Pulmonary artery endothelial cell (primary cell): ENCODE data around the gene IL5RA. TPM values are rescaled to one million over a fixed set of nuclear protein-coding genes. Genes with fewer than 3 reads are reported as not detected.

ENCODE experiments used
- DNase-seq: peaks from one replicate; pipeline ENCODE4 v3.0.0-alpha.2; 2011; ENCODE audit warnings: low read depth, low spot score
- total RNA-seq: library from RNA; depleted of rRNA; stranded (reverse); fragments of >200 nt; gene quantifications from 2 replicates; pipeline ENCODE4 v1.2.3, GENCODE V29; 2014

The IL5RA gene
- total RNA-seq, 1 donor from 2014 or later = not detected

DNA sequence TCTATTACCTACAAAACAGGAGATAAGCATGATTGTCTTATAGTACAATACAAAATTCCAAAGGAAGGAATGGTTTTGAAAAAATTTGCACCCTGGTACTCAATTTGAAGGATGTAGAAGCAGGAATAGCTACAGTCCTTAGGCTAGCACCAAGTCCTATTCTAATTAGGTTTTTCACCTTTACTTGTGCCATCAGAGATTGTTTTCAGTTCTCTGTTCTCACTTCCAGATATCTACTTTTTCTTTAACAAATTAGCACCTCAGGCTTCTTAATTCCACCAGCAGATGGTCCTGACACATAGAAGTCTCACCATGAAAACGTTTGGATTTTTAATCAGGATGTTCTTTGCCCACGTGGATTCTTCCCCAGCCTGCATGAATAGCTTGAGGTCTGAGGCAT, 43.8 kb downstream of the IL5RA start:
- no peak for DNase-seq

DNA sequence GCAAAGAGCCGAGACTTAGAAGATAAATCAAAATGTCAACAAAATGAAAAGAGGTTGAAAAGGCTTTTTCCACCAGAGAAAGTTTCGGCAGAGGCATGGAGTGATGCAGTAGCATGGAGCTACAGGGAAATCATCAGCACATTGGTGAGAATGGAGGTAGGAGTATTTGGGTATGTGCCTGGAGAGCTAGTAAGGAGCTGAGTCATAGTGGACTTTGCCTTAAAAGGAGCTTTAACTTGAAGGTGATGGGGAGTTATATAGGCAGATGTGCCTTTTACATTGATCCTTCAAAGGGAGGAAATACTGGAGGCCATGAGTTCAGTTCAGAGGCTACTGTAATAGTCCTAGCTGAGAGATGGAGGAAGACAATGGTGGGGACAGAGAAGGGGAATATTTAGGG, 44.3 kb downstream of the IL5RA start:
- DNase-seq = no peak

- no peak for DNase-seq
These were observed 45.9 kb downstream of the IL5RA start for GRCh38 chr3:3064297-3064696.

DNA sequence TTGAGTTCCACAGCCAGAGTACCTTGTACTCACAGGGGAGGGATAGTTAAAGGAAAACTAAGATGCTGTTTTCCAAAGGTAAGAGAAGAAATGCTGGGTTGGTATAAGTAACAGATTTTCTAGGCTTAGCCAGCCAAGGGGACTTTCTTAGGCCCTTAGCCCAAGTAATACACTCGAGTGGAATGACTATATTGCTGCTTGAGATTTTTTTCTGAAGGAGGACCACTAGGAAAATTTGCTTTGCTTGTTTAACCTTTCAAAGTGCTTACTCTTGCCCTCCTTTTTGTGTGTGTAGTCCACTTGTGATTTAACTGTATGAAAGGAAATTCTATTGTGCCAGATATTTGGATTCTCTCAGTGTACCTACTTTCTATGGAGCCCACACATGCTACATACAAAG, 50.5 kb downstream of the IL5RA start:
- DNase-seq = no peak

- DNase-seq = no peak
These were observed 56.2 kb downstream of the IL5RA start for GRCh38 chr3:3053974-3054373.

- no peak for DNase-seq
These were observed 71.8 kb downstream of the IL5RA start for GRCh38 chr3:3038201-3038991.

- DNase-seq = no peak
These were observed 73.0 kb downstream of the IL5RA start for GRCh38 chr3:3037156-3037555.

GRCh38 chr3:3031326-3031725, 78.8 kb downstream of the IL5RA start:
- DNase-seq = no peak

DNA sequence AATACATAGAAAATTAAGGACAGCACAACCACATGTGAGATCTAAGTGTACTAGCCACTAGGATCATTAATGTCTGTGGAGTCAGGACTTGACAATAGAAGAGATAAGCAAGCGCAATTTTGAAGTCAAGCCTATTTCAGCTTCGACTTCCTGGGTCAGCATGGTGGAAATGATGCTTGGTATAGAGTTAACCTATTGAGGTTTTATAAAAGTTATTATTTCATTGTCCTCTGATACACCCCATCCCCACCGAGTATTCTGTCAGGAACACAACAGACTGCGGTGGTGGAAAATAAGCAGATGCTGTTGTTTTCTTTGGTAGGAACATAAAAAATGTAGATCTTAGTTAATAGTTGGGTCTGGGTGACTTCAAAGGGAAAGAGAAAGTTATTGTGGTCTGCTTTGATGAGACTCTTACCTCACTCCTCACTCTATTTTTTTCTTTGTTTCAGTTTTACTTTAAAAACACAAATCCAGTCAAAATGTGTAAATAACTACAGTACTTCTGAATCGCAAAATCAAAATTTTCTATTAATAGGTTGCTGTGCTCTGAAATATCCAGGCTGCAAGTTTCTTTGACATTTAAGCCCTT, 82.1 kb downstream of the IL5RA start:
- DNase-seq = no peak

- no peak for DNase-seq
These were observed 86.9 kb downstream of the IL5RA start for GRCh38 chr3:3023111-3023745.

GRCh38 chr3:3020209-3020608, 90.0 kb downstream of the IL5RA start:
- no peak for DNase-seq

Other genes with a start within 250 kb of the IL5RA start
- 22.6 and 28.8 TPM in 2 replicates for gene TRNT1, start 16.6 kb upstream of the IL5RA start, total RNA-seq
- gene CRBN, start 69.3 kb upstream of the IL5RA start, total RNA-seq = 53.8 and 68.6 TPM in 2 replicates